ENCODE data around the gene LEFTY1. TPM values are rescaled to one million over a fixed set of nuclear protein-coding genes. Genes with fewer than 3 reads are reported as not detected.

Gene LEFTY1
- total RNA-seq, 1 experiment from 2014 or later = 0.64 TPM

GRCh38 chr1:225863167-225863566, 25.8 kb downstream of the LEFTY1 start:
- H3K4me1 ChIP-seq (ENCODE audit: control insufficient read depth in 1 of 2, insufficient read depth in 2 of 2, low read length in 2 of 2) = peaks cover 11 to 15% of the 10 kb centered on the region in 2 experiments
- no peaks in the 10 kb centered on the region for H3K9me2 ChIP-seq (ENCODE audit: insufficient read depth)
- H2AFZ ChIP-seq (ENCODE audit: low read depth, low read length, poor library complexity, severe bottlenecking) = no peak overlapping the region
- no peak overlapping the region for H3K4me2 ChIP-seq (ENCODE audit: low read length)
- H3K27ac ChIP-seq (ENCODE audit: low read depth, low read length) = no peak overlapping the region
- H3K9ac ChIP-seq (ENCODE audit: low read length) = no peak overlapping the region
- H3K36me3 ChIP-seq (ENCODE audit: control insufficient read depth in 1 of 2, insufficient read depth in 2 of 2, low read length in 2 of 2) = peaks cover 0 to 11% of the 10 kb centered on the region in 2 experiments; a peak in 3 of 4 replicates
- intact Hi-C loops (cut with micrococcal nuclease) = no loop called here
- TF ChIP-seq ZNF274 (IDR thresholded peaks at IDR 0.05; ENCODE audit: low read depth, low read length) = no peak
- TF ChIP-seq ZFX (IDR thresholded peaks at IDR 0.05) = no peak
- no peaks in the 10 kb centered on the region for H3K27me3 ChIP-seq (ENCODE audit: insufficient read depth, low read length)
- no peak overlapping the region for H3K4me3 ChIP-seq (replicated peaks in 1 of 2; ENCODE audit: low read depth in 1 of 2, low read length in 2 of 2)
- H3K9me3 ChIP-seq (ENCODE audit: control insufficient read depth in 1 of 2, insufficient read depth in 1 of 2, low read depth in 1 of 2, low read length in 2 of 2) = no peaks in the 10 kb centered on the region
- ChIA-PET POLR2A (no interaction called here), RAD21 (ENCODE audit: low non-redundant PET in 1 of 2, low total read pairs in 2 of 2, uncharacterized antibody in 2 of 2, unreplicated experiment in 2 of 2) (no interaction called here), CTCF (no interaction called here)
- no peaks in the 10 kb centered on the region; the same call in 1 of the 2 replicates for H4K20me1 ChIP-seq (ENCODE audit: insufficient read depth)
- H3K79me2 ChIP-seq (ENCODE audit: insufficient read depth, low read length) = no peaks in the 10 kb centered on the region
- no peak for DNase-seq (ENCODE audit: low read depth, low spot score)
- no TSS peak for BruUV-seq (replicated peaks)
- ATAC-seq = no peak

DNA sequence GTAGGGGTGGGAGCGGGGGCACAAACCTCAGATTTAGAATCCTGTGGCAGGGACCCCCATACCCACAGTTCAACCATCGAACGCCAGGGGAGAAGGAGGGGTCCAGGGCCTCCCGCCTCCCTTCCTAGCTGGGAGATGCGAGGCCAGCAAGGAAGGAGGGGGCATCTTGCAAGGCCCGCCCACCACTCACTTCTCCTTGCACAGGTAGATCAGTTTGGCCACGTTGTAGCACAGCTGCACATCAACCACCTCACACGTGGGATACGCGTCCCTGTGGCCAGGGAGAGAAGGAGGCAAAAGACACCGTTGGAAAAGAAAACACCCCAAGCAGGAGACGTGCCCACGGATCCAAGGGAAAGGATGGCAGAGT, 26.4 kb downstream of the LEFTY1 start:
- CTCF ChIA-PET = no interaction called here
- Histone ChIP-seq H2AFZ (ENCODE audit: low read depth, low read length, poor library complexity, severe bottlenecking) (no peak overlapping the region), H3K27me3 (ENCODE audit: insufficient read depth, low read length) (no peaks in the 10 kb centered on the region), H3K9me3 (ENCODE audit: control insufficient read depth in 1 of 2, insufficient read depth in 1 of 2, low read depth in 1 of 2, low read length in 2 of 2) (no peaks in the 10 kb centered on the region), H3K36me3 (ENCODE audit: control insufficient read depth in 1 of 2, insufficient read depth in 2 of 2, low read length in 2 of 2) (peaks cover 0 to 11% of the 10 kb centered on the region in 2 experiments; a peak in 3 of 4 replicates), H3K9me2 (ENCODE audit: insufficient read depth) (no peaks in the 10 kb centered on the region), H3K4me2 (ENCODE audit: low read length) (no peak overlapping the region), H4K20me1 (ENCODE audit: insufficient read depth) (no peaks in the 10 kb centered on the region; the same call in 1 of the 2 replicates), H3K27ac (ENCODE audit: low read depth, low read length) (no peak overlapping the region), H3K9ac (ENCODE audit: low read length) (no peak overlapping the region), H3K4me3 (replicated peaks in 1 of 2; ENCODE audit: low read depth in 1 of 2, low read length in 2 of 2) (no peak overlapping the region), H3K4me1 (ENCODE audit: control insufficient read depth in 1 of 2, insufficient read depth in 2 of 2, low read length in 2 of 2) (peaks cover 11 to 15% of the 10 kb centered on the region in 2 experiments), H3K79me2 (ENCODE audit: insufficient read depth, low read length) (no peaks in the 10 kb centered on the region)
- no TSS peak for BruUV-seq (replicated peaks)
- RAD21 ChIA-PET (ENCODE audit: low non-redundant PET in 1 of 2, low total read pairs in 2 of 2, uncharacterized antibody in 2 of 2, unreplicated experiment in 2 of 2) = no interaction called here
- intact Hi-C loops (cut with micrococcal nuclease) = no loop called here
- POLR2A ChIA-PET = no interaction called here
- no peak for DNase-seq (ENCODE audit: low read depth, low spot score)
- no peak for ATAC-seq
- no peak for TF ChIP-seq SP1 (IDR thresholded peaks at IDR 0.05; ENCODE audit: low read depth)
- TF ChIP-seq, protein P1, sequence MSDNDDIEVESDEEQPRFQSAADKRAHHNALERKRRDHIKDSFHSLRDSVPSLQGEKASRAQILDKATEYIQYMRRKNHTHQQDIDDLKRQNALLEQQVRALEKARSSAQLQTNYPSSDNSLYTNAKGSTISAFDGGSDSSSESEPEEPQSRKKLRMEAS (IDR thresholded peaks at IDR 0.05) = no peak
- no peak for TF ChIP-seq CBX3 (IDR thresholded peaks at IDR 0.05; ENCODE audit: low read depth)
- TF ChIP-seq JUND (IDR thresholded peaks at IDR 0.05) = no peak
- no peak for TF ChIP-seq SIN3A (IDR thresholded peaks at IDR 0.05; ENCODE audit: low read depth)
- no peak for TF ChIP-seq TCF7L2 (IDR thresholded peaks at IDR 0.05; ENCODE audit: borderline replicate concordance, extremely low read depth, insufficient read depth, insufficient read length)
- TF ChIP-seq RAD21 (IDR thresholded peaks at IDR 0.05; ENCODE audit: low read depth) = no peak
- TF ChIP-seq YY1 (IDR thresholded peaks at IDR 0.05; ENCODE audit: extremely low read depth, insufficient replicate concordance, low read depth, low read length) = no peak
- no peak for TF ChIP-seq ELF1 (IDR thresholded peaks at IDR 0.05; ENCODE audit: borderline replicate concordance, low read depth)
- TF ChIP-seq ATF3 (IDR thresholded peaks at IDR 0.05) = no peak
- no peak for TF ChIP-seq ZFX (IDR thresholded peaks at IDR 0.05)
- TF ChIP-seq CTCF (IDR thresholded peaks at IDR 0.05 in 2 of 3, conservative IDR thresholded peaks at IDR 0.05 in 1 of 3; ENCODE audit: borderline replicate concordance in 1 of 3, insufficient read depth in 1 of 3, low read depth in 2 of 3, low read length in 2 of 3) = no peak

Data from HCT116 (cell line).